G401 (cell line): ENCODE data around the gene MTUS2. TPM values are rescaled to one million over a fixed set of nuclear protein-coding genes. Genes with fewer than 3 reads are reported as not detected.
"Not testable (repeated sequence)": the region's sequence is repeated elsewhere in the genome, so short reads cannot be mapped to it uniquely, and the experiment has no call there.

Source experiments
- DNase-seq: peaks from one replicate; pipeline ENCODE4 v3.0.0-alpha.2; 2015; ENCODE audit warnings: low spot score
- in situ Hi-C: cut with HindIII; loops from 2 replicates; pipeline ENCODE4 v1.10.0; 2016; ENCODE audit warnings: low sequenced_read_pairs, mixed read lengths
- total RNA-seq: library from RNA; depleted of rRNA; stranded (reverse); fragments of >200 nt; shearing (Covaris generic); gene quantifications from 2 replicates; pipeline ENCODE4 v1.2.3, GENCODE V29; 2014

MTUS2 gene
- total RNA-seq, 1 experiment from 2014 or later, result not detected

GRCh38 chr13:29336356-29336755 lies 516.2 kb downstream of the MTUS2 start:
- in situ Hi-C loops, result no loop called here
- no peak for DNase-seq

DNA sequence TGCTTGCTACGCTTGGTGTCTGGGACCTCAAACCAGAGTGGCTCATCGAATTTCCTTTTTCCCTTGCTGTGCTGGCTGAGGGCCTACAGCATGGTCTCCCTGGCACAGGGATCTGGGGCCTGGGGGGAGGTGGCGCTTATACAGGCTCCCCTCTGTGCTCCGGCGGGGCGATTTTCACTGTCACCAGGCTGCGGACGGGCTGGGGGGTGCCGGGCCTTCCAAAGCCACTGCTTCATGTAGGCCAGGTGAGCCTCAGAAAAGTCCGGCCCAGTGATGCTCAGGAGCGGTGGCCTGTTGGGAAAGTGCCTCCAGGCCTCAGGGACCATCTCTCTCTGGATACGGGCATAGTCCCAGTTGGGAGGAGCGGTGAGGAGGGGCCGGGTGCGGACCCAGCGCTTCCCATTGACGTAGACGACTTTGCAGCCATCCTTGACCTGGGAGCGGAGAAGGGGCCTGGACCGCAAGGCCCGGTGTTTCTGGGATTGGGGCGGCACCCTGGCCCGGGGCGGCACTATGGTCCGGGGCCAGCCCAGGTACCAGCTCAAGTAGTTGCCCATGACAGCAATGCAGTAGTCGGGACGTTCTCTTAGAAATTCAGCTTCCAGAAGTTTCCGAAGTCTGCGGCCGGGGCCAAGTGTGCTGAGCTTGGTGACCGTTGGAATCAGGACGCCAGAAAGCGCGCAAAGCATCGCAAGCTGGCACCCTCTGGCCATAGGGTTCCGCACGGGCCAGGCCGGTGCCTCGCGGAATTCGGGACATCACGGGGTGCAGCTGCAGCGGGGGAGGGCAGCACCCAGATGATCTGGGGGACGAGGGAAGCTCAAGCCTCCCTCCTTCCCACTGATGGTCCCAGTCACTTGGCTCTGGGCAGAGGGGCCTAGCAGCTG lies 519.5 kb downstream of the MTUS2 start:
- no peak for DNase-seq
- in situ Hi-C loops, result no loop called here

- in situ Hi-C loops, DNase-seq: not testable (repeated sequence)
Observed at GRCh38 chr13:29345860-29346582, 525.9 kb downstream of the MTUS2 start.

DNA sequence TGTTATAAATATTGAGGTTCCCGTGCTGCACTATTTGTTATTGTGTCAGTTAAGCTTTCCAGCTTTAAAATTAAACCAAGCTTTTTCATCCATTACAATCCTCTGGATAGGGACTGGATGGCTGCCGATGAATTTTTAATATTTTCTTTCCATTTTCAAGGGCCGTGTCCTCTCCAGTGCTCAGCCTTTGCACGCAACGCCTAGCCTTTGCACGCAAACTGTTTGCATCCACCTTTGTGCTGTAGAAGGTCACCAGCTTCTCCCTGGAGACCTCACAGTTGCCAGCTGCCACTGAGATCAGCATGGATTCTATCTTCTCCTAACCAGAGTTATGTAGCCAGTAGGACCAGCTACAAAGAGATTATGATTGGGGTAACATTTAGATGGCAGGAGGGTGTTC lies 534.9 kb downstream of the MTUS2 start:
- DNase-seq, result no peak
- in situ Hi-C loops, result no loop called here

GRCh38 chr13:29359181-29359580 lies 539.0 kb downstream of the MTUS2 start:
- in situ Hi-C loops, result no loop called here
- no peak for DNase-seq

GRCh38 chr13:29361716-29362115 lies 541.6 kb downstream of the MTUS2 start:
- in situ Hi-C loops, result no loop called here
- no peak for DNase-seq

DNA sequence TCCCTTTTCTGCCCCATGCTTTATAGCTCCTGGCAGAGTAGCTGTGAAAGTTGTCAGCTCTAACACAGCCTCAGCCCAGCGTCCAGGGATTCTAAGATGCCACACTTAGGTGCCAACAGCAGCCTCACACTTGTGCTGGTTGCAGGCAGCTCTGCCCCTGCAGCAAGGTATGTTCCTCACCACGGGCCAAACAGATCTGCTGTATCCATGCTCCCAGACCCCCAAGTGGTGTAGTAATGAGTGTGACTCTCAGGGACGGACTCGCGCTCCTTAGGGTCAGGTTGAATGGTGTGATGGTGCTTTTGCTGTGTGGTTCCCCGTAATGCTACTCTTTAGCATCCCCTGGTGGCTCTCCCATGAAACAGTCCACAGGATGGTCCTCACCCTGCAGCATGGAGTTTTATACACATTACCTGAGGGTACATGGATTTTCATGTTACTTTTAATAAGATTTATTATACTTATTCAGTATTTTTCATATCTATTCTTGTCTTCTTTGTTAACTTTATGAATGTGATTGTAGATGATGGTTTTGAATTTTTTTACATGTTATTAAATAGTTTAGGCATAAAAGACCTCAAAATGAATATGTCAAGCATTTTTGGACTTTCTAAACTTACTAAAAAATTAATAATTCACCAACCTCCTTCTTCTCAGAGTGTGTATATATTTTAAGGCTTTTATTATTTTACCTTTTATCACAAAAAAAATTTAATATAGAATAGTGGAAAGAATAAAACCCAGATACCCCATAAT lies 542.9 kb downstream of the MTUS2 start:
- peak; percentile 83 for DNase-seq
- in situ Hi-C loops, result no loop called here

DNA sequence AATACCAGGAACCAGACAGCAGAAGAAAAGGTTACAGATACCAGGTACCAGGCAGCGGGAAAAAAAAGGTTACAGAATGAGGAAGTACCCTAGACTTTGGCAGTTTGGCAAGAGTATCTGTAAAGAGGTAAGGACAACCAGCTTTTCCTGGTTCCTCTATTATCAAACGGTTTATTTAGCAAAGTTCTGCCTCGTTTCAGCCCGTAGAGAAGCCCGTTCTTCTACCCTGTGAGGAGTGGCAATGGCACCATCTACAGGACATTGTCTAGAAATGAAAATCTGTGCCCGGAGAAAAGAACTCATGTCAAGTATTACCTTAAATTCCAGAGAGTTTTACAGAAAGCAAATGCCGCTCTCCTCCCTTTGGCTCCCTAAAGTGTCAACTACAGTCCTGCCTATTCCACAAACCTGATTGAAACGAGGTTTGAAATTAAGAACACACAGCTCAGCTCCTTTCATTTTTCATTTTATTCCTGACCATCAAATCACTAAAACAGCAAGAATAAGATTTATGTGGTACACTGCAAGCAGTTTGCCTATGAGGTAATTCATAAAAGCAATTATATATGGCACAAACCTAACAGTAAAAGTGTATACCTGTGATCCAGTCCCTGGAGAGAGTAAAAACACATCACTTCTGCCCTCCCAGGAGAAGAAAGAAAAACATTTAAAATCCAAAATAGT lies 549.1 kb downstream of the MTUS2 start:
- in situ Hi-C loops, result no loop called here
- DNase-seq, result peak; percentile 73

DNA sequence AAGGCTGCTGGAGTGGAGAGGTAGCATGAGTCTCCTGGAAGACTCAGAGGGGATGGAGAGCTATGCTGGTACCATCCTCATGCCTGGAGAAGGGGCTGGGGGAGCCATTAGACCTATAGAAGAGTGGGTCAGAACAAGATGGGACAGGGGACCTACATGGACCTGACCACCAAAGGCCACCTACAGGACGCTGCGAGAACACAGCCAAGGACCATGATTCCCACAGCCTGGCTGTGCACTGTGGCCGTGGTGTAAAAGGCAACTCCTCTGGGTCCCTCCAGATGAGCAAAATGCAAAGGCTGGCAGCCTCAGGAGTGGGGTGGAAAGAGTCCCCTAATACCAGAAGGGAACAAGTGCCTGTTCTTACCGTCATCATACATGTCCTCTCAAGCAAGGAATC lies 559.1 kb downstream of the MTUS2 start:
- DNase-seq, result no peak

DNA sequence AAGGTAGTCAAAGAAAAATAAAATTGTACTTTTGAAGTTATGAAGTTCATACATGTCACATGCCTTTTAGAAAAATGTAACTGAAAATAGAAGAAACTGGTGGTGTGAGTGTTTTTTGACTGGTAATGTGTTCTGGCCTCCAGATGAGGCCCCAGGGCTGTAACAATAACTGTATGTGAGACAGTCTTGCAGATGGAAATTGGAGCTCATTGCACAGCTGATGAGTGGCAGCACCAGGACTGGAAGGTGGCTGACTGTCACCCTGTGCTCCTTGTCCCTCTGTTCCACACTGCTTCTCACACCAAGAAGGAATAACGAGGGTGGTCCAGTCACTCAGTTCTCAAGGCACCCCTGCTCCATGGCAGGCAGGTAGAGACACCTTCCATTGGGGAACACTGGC lies 559.7 kb downstream of the MTUS2 start:
- DNase-seq, result no peak
- in situ Hi-C loops, result no loop called here

More for the DNA sequence above, 559.1 kb downstream of the MTUS2 start:
- in situ Hi-C loops, result no loop called here

DNA sequence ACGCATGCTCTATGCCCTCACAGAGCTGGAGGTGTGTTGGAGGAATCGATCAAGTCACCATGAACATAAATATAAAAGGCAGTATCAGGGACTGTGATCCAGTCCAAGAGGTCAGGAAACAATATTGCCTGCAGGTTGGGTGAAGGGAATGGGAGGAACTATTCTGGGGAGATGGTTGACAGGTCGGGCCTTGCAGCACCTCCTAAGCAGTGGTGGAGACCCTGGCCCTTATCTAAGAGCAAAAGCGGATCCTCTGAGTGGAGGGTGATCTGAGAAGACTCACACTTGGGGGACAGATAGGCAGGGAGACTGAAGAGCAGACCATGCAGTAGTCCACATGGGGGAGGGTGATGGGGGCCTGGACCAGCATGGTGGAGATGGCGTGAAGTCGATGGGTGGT lies 561.9 kb downstream of the MTUS2 start:
- in situ Hi-C loops, result no loop called here
- no peak for DNase-seq

GRCh38 chr13:29383476-29383875 lies 563.3 kb downstream of the MTUS2 start:
- in situ Hi-C loops, result no loop called here

GRCh38 chr13:29384466-29384865 lies 564.3 kb downstream of the MTUS2 start:
- in situ Hi-C loops, result no loop called here
- DNase-seq, result no peak

More at GRCh38 chr13:29383476-29383875, 563.3 kb downstream of the MTUS2 start:
- peak; percentile 10 for DNase-seq

DNA sequence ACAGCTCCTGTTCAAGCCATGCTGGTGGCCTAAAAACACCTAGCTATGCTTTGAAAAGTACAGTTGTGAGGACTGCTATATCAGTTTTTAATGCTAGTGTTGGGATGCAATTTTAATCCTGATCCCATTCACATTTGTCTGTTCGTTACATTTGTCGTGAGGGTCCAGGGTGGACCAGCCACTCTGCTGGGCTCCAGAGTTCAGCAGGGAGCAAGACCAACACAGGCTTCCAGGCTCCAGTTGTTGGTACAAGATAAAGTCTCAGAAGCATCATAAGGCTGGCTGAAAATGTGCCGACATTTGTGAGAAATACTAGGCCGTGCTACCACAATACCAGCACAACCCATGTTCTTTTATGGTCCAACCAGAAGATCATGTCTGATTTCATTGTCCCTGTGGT lies 564.7 kb downstream of the MTUS2 start:
- in situ Hi-C loops, result no loop called here
- DNase-seq, result no peak

- in situ Hi-C loops, result no loop called here
- no peak for DNase-seq
Observed at GRCh38 chr13:29386246-29386645, 566.1 kb downstream of the MTUS2 start.

DNA sequence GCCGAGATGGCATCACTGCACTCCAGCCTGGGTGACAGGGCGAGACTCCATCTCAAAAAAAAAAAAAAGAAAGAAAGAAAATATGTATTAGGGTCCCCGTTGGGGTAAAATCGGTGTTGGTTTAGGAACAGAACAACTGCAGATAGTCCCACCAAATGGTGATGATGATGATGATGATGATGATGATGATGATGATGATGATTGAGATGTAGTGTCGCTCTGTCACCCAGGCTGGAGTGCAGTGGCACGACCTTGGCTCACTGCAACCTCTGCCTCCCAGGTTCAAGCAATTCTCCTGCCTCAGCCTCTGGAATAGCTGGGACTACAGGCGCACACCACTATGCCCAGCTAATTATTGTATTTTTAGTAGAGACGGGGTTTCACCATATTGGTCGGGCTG lies 570.5 kb downstream of the MTUS2 start:
- in situ Hi-C loops, DNase-seq: not testable (repeated sequence)

GRCh38 chr13:29396446-29396845 lies 576.3 kb downstream of the MTUS2 start:
- no peak for DNase-seq
- in situ Hi-C loops, result no loop called here

DNA sequence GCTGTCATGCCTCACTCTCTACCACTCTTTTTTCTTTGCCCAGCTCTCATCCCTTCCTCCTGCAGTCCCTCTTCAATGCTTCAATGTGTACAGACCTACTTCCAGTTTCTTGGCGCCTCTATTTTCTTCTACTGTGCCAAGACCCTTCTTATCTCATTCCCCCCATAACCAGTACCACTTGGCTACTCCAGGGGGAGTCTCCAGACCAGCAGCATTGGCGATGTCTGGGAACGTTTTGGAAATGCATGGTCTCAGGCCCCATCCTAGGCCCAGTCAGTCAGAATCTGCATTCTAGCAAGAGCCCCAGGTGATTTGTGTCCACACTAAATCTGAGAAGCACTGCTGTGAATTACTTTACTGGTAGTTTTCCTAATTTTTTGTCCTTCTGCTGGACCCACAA lies 577.1 kb downstream of the MTUS2 start:
- in situ Hi-C loops, result no loop called here
- no peak for DNase-seq

- DNase-seq, result no peak
- in situ Hi-C loops, result no loop called here
Observed at GRCh38 chr13:29402166-29402636, 582.1 kb downstream of the MTUS2 start.
